Liver (tissue), 3 donors: Measurements from ENCODE around the gene ZNF285.

Experiments
- CTCF ChIP-seq: fragments of 150-350 bp; IDR thresholded peaks from 2 replicates; pipeline ENCODE4 v1.5.1; 2017; ENCODE audit warnings: improper control_type of control experiment, low read depth, low read length; ENCODE audit not compliant: missing input control
- EGR1 ChIP-seq, 2 donors: IDR thresholded peaks; 2 replicates each; pipeline ENCODE4 v1.6.1; 2016 to 2018; ENCODE audit warnings: antibody characterized with exemption in 2 of 2, low read depth in 2 of 2
- FOXA1 ChIP-seq: IDR thresholded peaks from 2 replicates; pipeline ENCODE4 v1.6.1; 2016; ENCODE audit warnings: antibody characterized with exemption
- GABPA ChIP-seq, 2 donors: IDR thresholded peaks in 1 of 2; conservative IDR thresholded peaks in 1 of 2; 2 replicates each; pipeline ENCODE4 v1.6.1; 2016; ENCODE audit warnings: antibody characterized with exemption in 2 of 2, mild to moderate bottlenecking in 1 of 2, moderate library complexity in 1 of 2
- MAX ChIP-seq: IDR thresholded peaks from 2 replicates; pipeline ENCODE4 v1.6.1; 2016; ENCODE audit warnings: antibody characterized with exemption
- NR2F2 ChIP-seq: IDR thresholded peaks from 2 replicates; pipeline ENCODE4 v1.6.1; 2016; ENCODE audit warnings: antibody characterized with exemption
- RAD21 ChIP-seq, 2 donors: IDR thresholded peaks; 2 replicates each; pipeline ENCODE4 v1.6.1; 2016; ENCODE audit warnings: antibody characterized with exemption in 2 of 2, mild to moderate bottlenecking in 2 of 2
- REST ChIP-seq: IDR thresholded peaks from 2 replicates; pipeline ENCODE4 v1.6.1; 2016; ENCODE audit warnings: antibody characterized with exemption, mild to moderate bottlenecking
- RXRA ChIP-seq, 2 donors: IDR thresholded peaks; 2 replicates each; pipeline ENCODE4 v1.6.1; 2017 to 2018; ENCODE audit warnings: antibody characterized with exemption in 2 of 2, mild to moderate bottlenecking in 1 of 2
- SP1 ChIP-seq: IDR thresholded peaks from 2 replicates; pipeline ENCODE4 v1.6.1; 2018; ENCODE audit warnings: antibody characterized with exemption, mild to moderate bottlenecking
- TAF1 ChIP-seq: conservative IDR thresholded peaks from 2 replicates; pipeline ENCODE4 v1.6.1; 2016; ENCODE audit warnings: antibody characterized with exemption, mild to moderate bottlenecking
- YY1 ChIP-seq: IDR thresholded peaks from 2 replicates; pipeline ENCODE4 v1.6.1; 2016; ENCODE audit warnings: antibody characterized with exemption, mild to moderate bottlenecking
- donor health status: healthy.
- donor health status: healthy.

- TF ChIP-seq GABPA (IDR thresholded peaks at IDR 0.05 in 1 of 2, conservative IDR thresholded peaks at IDR 0.05 in 1 of 2) (no peak), TAF1 (no peak), RAD21 (IDR thresholded peaks at IDR 0.05) (no peak), FOXA1 (no peak), CTCF (no peak), REST (no peak), NR2F2 (no peak), RXRA (IDR thresholded peaks at IDR 0.05) (no peak), MAX (no peak), SP1 (no peak), EGR1 (IDR thresholded peaks at IDR 0.05; ENCODE audit: low read depth in 2 of 2) (no peak), YY1 (no peak)
Measured at GRCh38 chr19:44344255-44344654, 57.2 kb downstream of the ZNF285 start.
